Ovary (tissue), 9 donors: ENCODE measurements around the gene CELF6. TPM values are rescaled to one million over a fixed set of nuclear protein-coding genes. Genes with fewer than 3 reads are reported as not detected.
A peak's percentile ranks its signal among the peaks of the same experiment; 100 is the strongest.

Experiments used
- DNase-seq, 5 donors: peaks; one replicate each; pipeline ENCODE4 v3.0.0-alpha.2; 2019 to 2020
- H3K27ac ChIP-seq, 2 donors: fragments of 200-600 bp; one replicate each; pipeline versions ENCODE4 v1.5.1 to v1.8.0; 2019 to 2022
- H3K27me3 ChIP-seq: fragments of 200-600 bp; one replicate; pipeline ENCODE4 v1.8.0; 2022
- H3K36me3 ChIP-seq: fragments of 200-600 bp; sonication (generic); one replicate; pipeline ENCODE4 v1.5.1; 2019
- H3K4me1 ChIP-seq: one replicate; pipeline ENCODE4 v1.8.1; 2013; ENCODE audit warnings: mild to moderate bottlenecking, moderate library complexity; ENCODE audit not compliant: insufficient read depth
- H3K4me3 ChIP-seq: fragments of 200-600 bp; sonication (generic); one replicate; pipeline ENCODE4 v1.5.1; 2017
- H3K9me3 ChIP-seq, 2 donors: fragments of 200-600 bp in 1 of 2; sonication (generic) in 1 of 2; one replicate each; pipeline versions ENCODE4 v1.5.1 to v1.8.1; 2013 to 2019; ENCODE audit warnings: mild to moderate bottlenecking in 1 of 2, moderate library complexity in 1 of 2
- EP300 ChIP-seq: sonication (generic); formaldehyde crosslinking; IDR thresholded peaks from one replicate; pipeline ENCODE4 v1.6.1; 2017; ENCODE audit warnings: antibody characterized with exemption
- POLR2A ChIP-seq: fragments of 450-650 bp; IDR thresholded peaks from one replicate; pipeline ENCODE4 v1.6.1; 2017; ENCODE audit warnings: antibody characterized with exemption, mild to moderate bottlenecking, moderate library complexity
- WGBS, 3 donors: extraction: QIAGEN DNeasy Blood & Tissue Kit in 1 of 3; methylation state at CpG; one replicate each; pipeline versions ENCODE4 v1.1.5 to v1.1.7; 2013 to 2017; 5-methylcytosine and 5-hydroxymethylcytosine counted together
- intact Hi-C, 4 donors: fragments of 100-400 bp; cut with DNase I; formaldehyde crosslinking; loops; one replicate each; pipeline versions ENCODE4 v1.11.0 to v1.15.1; 2022 to 2023
- polyA plus RNA-seq, 2 donors: library from polyadenylated mRNA; stranded (reverse); fragments of 200-250 nt in 1 of 2; fragments of 350-450 nt in 1 of 2; fragmentation: Illumina TruSeq in 1 of 2; extraction: RNeasy Lipid Tissue Mini Kit (QIAGEN cat#74804) in 1 of 2; gene quantifications; one replicate each; pipeline ENCODE4 v1.2.3, GENCODE V29; 2013 to 2014
- total RNA-seq, 7 donors: library from RNA; depleted of rRNA in 2 of 7; stranded (reverse); fragments of >200 nt in 2 of 7; fragmentation: NEBNext Ultra II Directional in 3 of 7; extraction: Animal tissue kit (Norgen Biotek cat#: 25700) in 3 of 7; gene quantifications; one replicate each; pipeline versions ENCODE4 v1.1.0 to v1.2.4, GENCODE V29; 2016 to 2023
- TF ChIP-seq, protein P1 (sequence below), 3 donors: fragments of 450-650 bp in 2 of 3; fragments of 200-600 bp in 1 of 3; IDR thresholded peaks; one replicate each; pipeline versions ENCODE4 v1.5.1 to v1.8.0; 2016 to 2022; ENCODE audit warnings: antibody characterized with exemption in 3 of 3, mild to moderate bottlenecking in 1 of 3
- donor health status: DM: no; HTN: no; CAD: no; lungs with moderate emphysema.
- donor health status: DM: no; HTN: no; CAD: no.
- donor health status: Bipolar disorder and iron deficiency.
- donor health status: DM: yes; HTN: yes; CAD: no.
- donor health status: DM: no; HTN: no; CAD: no.
- donor health status: DM: yes; HTN: yes; CAD: no.

Gene CELF6
- total and polyA plus RNA-seq, 9 donors, result 3.2 to 8.5 (median 4.7) TPM

DNA sequence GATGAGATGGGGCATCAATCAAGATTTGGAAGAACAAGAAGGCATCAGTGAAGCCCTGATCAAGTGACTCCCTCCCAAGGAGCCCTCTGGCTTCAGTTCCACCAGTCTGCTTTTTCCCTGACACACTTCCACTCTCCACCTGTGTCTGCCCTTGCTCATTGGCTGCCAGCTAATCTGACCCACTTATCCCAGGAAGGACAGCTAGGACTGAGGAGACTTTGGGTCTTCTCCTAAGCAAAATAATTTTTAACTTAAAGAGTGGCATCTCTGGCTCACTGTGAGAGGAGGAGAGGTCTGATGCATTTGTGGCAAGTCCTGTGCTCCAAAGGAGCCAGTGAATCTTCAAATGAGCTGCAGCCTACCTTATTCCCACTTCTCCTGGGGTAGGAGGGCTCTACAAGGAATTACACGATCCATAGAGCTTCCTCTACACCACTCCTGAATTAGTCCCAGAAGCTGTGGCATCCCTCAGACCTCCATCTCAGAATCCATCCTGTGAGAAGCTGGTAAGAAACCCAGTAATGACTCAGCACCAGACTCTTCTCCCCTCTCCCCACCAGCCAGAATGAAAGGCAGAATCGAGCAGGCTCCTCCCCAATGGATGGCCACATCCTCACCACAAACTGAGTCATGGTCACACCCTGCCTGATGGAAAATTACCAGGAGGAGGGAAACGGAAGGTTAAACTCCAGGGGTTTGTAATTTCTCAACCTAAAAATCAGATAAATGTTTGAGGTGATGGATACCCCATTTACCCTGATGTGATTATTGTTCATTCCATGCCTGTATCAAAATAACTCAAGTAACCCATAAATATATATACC, 82.7 kb downstream of the CELF6 start:
- no peak for TF ChIP-seq POLR2A
- TF ChIP-seq EP300, result no peak
- TF ChIP-seq, protein P1, sequence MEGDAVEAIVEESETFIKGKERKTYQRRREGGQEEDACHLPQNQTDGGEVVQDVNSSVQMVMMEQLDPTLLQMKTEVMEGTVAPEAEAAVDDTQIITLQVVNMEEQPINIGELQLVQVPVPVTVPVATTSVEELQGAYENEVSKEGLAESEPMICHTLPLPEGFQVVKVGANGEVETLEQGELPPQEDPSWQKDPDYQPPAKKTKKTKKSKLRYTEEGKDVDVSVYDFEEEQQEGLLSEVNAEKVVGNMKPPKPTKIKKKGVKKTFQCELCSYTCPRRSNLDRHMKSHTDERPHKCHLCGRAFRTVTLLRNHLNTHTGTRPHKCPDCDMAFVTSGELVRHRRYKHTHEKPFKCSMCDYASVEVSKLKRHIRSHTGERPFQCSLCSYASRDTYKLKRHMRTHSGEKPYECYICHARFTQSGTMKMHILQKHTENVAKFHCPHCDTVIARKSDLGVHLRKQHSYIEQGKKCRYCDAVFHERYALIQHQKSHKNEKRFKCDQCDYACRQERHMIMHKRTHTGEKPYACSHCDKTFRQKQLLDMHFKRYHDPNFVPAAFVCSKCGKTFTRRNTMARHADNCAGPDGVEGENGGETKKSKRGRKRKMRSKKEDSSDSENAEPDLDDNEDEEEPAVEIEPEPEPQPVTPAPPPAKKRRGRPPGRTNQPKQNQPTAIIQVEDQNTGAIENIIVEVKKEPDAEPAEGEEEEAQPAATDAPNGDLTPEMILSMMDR (IDR thresholded peaks at IDR 0.05), result no peak
- no peaks in the 10 kb centered on the region for H3K4me1 ChIP-seq
- WGBS, 3 donors, result 30 to 35% (median 31%) methylated on average over 3 of the region's 3 CpGs
- H3K27me3 ChIP-seq, result no peaks in the 10 kb centered on the region
- peak in 1 of 5 donors; percentile 40 for DNase-seq
- intact Hi-C loops, result no loop called here
- no peaks in the 10 kb centered on the region for H3K9me3 ChIP-seq
- H3K27ac ChIP-seq, result no peak overlapping the region
- no peaks in the 10 kb centered on the region for H3K36me3 ChIP-seq
- no peak overlapping the region for H3K4me3 ChIP-seq

DNA sequence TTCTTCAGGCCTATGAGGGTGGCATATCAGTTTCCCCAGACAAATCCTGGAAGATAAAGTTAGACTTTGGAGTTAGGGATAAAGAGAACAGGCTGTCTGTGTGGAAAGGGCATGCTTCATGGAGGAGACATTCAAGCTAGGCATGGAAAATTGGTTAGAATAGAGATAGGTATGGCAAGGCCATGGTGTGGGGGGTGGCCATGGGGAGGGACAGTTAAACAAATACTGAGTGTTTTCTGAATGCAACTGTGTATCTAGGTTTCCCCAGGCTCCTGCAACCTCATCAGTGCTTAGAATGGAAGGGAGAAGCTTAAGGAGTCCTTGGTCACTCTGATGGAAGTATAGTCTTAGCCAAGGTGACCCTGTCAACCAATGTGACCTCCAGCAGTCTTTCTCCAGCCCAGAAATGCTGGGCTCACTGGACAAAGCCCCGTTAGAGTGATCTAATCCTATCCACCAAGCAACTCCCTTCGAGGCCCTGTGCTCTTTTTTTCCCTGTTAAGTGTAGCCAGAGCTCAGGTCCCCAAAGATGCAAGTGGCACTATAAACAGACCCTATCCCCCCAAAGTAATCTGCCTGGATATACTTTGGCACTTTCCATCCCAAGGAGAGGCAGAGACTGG, 83.5 kb downstream of the CELF6 start:
- DNase-seq, result no peak
- no peaks in the 10 kb centered on the region for H3K4me1 ChIP-seq
- H3K27ac ChIP-seq, result no peak overlapping the region
- no peaks in the 10 kb centered on the region for H3K9me3 ChIP-seq
- TF ChIP-seq, protein P1 (IDR thresholded peaks at IDR 0.05), result no peak
- TF ChIP-seq EP300 (no peak), POLR2A (no peak)
- 82 to 93% (median 91%) methylated on average over 2 of the region's 2 CpGs for WGBS, 3 donors
- no peaks in the 10 kb centered on the region for H3K27me3 ChIP-seq
- H3K4me3 ChIP-seq, result no peak overlapping the region
- H3K36me3 ChIP-seq, result no peaks in the 10 kb centered on the region
- intact Hi-C loops, result no loop called here

DNA sequence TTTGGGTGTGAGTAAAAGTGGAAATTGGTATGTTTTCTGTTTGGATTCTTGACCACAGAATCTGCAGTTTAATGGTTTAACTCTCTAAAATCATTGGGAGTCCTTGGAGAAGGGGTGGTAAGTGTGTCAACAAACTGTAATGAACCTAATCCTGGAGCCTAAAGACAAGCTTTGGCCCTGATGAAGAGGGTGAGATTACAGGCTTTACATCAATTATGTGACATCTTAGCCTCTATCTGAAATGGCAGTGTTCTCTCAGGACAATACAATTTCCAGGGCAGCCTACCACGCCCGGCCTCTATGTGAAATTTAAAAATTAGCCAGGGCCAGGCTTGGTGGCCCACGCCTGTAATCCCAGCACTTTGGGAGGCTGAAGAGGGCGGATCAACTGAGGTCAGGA, 84.7 kb downstream of the CELF6 start:
- Histone ChIP-seq H3K27ac (no peak overlapping the region), H3K9me3 (no peaks in the 10 kb centered on the region), H3K36me3 (no peaks in the 10 kb centered on the region), H3K27me3 (no peaks in the 10 kb centered on the region), H3K4me1 (no peaks in the 10 kb centered on the region), H3K4me3 (no peak overlapping the region)
- DNase-seq, result no peak
- TF ChIP-seq EP300, result no peak
- TF ChIP-seq, protein P1 (IDR thresholded peaks at IDR 0.05), result no peak
- no peak for TF ChIP-seq POLR2A
- intact Hi-C loops, result no loop called here
- WGBS, 3 donors, result 93 to 97% (median 94%) methylated on average over 4 of the region's 4 CpGs

Other genes with a start within 250 kb of the CELF6 start
- 10 to 100 TPM; 38.0 to 71.6 (median 58.8) TPM for gene MYO9A, start 202.0 kb downstream of the CELF6 start, total RNA-seq
- gene MYO9A, start 202.0 kb downstream of the CELF6 start, polyA plus RNA-seq, result 10 to 100 TPM in 1 of 2 donors, 1 to 10 TPM in 1; 8.1 to 18.2 TPM
- 1 to 10 TPM in 6 of 7 donors, under 1 TPM in 1; 0.72 to 5.4 (median 3.2) TPM for gene SENP8, start 201.8 kb downstream of the CELF6 start, total RNA-seq
- 1 to 10 TPM; 1.7 to 4.4 TPM for gene SENP8, start 201.8 kb downstream of the CELF6 start, polyA plus RNA-seq
- gene GRAMD2A, start 122.4 kb downstream of the CELF6 start, total RNA-seq, result 1 to 10 TPM in 5 of 7 donors, under 1 TPM in 2; 0.18 to 8.5 (median 1.6) TPM
- under 1 TPM; 0.08 to 0.45 TPM for gene GRAMD2A, start 122.4 kb downstream of the CELF6 start, polyA plus RNA-seq
- gene PKM, start 89.0 kb downstream of the CELF6 start, total RNA-seq, result 100 to 1,000 TPM; 128 to 385 (median 291) TPM
- 100 to 1,000 TPM; 135 to 692 TPM for gene PKM, start 89.0 kb downstream of the CELF6 start, polyA plus RNA-seq
- 10 to 100 TPM; 44.5 to 97.4 (median 70.0) TPM for gene PARP6, start 47.6 kb downstream of the CELF6 start, total RNA-seq
- 10 to 100 TPM; 51.5 to 73.3 TPM for gene PARP6, start 47.6 kb downstream of the CELF6 start, polyA plus RNA-seq
- 100 to 1,000 TPM in 1 of 7 donors, 10 to 100 TPM in 6; 42.4 to 122 (median 71.0) TPM for gene HEXA, start 55.9 kb upstream of the CELF6 start, total RNA-seq
- 100 to 1,000 TPM in 1 of 2 donors, 10 to 100 TPM in 1; 77.7 to 166 TPM for gene HEXA, start 55.9 kb upstream of the CELF6 start, polyA plus RNA-seq
- not detected for gene TMEM202, start 78.1 kb upstream of the CELF6 start, total RNA-seq
- not detected for gene TMEM202, start 78.1 kb upstream of the CELF6 start, polyA plus RNA-seq
- gene ARIH1, start 154.2 kb upstream of the CELF6 start, total RNA-seq, result 100 to 1,000 TPM in 5 of 7 donors, 10 to 100 TPM in 2; 47.9 to 211 (median 171) TPM
- gene ARIH1, start 154.2 kb upstream of the CELF6 start, polyA plus RNA-seq, result 10 to 100 TPM; 33.1 to 91.2 TPM